ENCODE results near the gene FCRLB.

Gene FCRLB

GRCh38 chr1:161702250-161702649 is 19.1 kb upstream of the FCRLB start:
- no peaks in the 10 kb centered on the region for H3K36me3 ChIP-seq (ENCODE audit: insufficient read depth, low read length)
- no peaks in the 10 kb centered on the region for H3K9me3 ChIP-seq (ENCODE audit: low read length)
- no peaks in the 10 kb centered on the region for H3K27me3 ChIP-seq (ENCODE audit: insufficient read depth, low read length)
- H2AFZ ChIP-seq (ENCODE audit: low read depth, low read length), result no peak overlapping the region
- no peaks in the 10 kb centered on the region for H3K4me1 ChIP-seq (ENCODE audit: insufficient read depth, low read length)
- H3K4me3 ChIP-seq (ENCODE audit: low read length), result no peak overlapping the region

- no peaks in the 10 kb centered on the region for H3K36me3 ChIP-seq (ENCODE audit: insufficient read depth, low read length)
- H3K9me3 ChIP-seq (ENCODE audit: low read length), result no peaks in the 10 kb centered on the region
- no peak overlapping the region for H3K4me3 ChIP-seq (ENCODE audit: low read length)
- H3K4me1 ChIP-seq (ENCODE audit: insufficient read depth, low read length), result no peaks in the 10 kb centered on the region
- H3K27me3 ChIP-seq (ENCODE audit: insufficient read depth, low read length), result peaks cover 4% of the 10 kb centered on the region
- no peak overlapping the region for H2AFZ ChIP-seq (ENCODE audit: low read depth, low read length)
Measured at GRCh38 chr1:161705537-161705936, 15.8 kb upstream of the FCRLB start.

- H3K27me3 ChIP-seq (ENCODE audit: insufficient read depth, low read length), result peaks cover 9% of the 10 kb centered on the region
- H3K9me3 ChIP-seq (ENCODE audit: low read length), result no peaks in the 10 kb centered on the region
- no peaks in the 10 kb centered on the region for H3K4me1 ChIP-seq (ENCODE audit: insufficient read depth, low read length)
Measured at GRCh38 chr1:161706113-161706481, 15.2 kb upstream of the FCRLB start.

GRCh38 chr1:161706482-161707347 is 14.6 kb upstream of the FCRLB start, which contains the start of gene FCRLA:
Gene FCRLA, plus strand, starts transcription at chr1:161707229. Its CDS starts 36 bp downstream, at chr1:161707265.
- Histone ChIP-seq H3K4me3 (ENCODE audit: low read length) (no peak within 1 kb of the TSS), H3K4me1 (ENCODE audit: insufficient read depth, low read length) (no peaks in the 10 kb centered on the region), H3K9me3 (ENCODE audit: low read length) (no peaks in the 10 kb centered on the region), H2AFZ (ENCODE audit: low read depth, low read length) (no peak within 1 kb of the TSS), H3K36me3 (ENCODE audit: insufficient read depth, low read length) (no peaks in the 10 kb centered on the region), H3K27me3 (ENCODE audit: insufficient read depth, low read length) (peaks cover 14% of the 10 kb centered on the region)

More at GRCh38 chr1:161706113-161706481, 15.2 kb upstream of the FCRLB start:
- Histone ChIP-seq H3K4me3 (ENCODE audit: low read length) (no peak overlapping the region), H2AFZ (ENCODE audit: low read depth, low read length) (no peak overlapping the region), H3K36me3 (ENCODE audit: insufficient read depth, low read length) (no peaks in the 10 kb centered on the region)

GRCh38 chr1:161707503-161707902 is 13.8 kb upstream of the FCRLB start:
- Histone ChIP-seq H3K36me3 (ENCODE audit: insufficient read depth, low read length) (no peaks in the 10 kb centered on the region), H3K27me3 (ENCODE audit: insufficient read depth, low read length) (peaks cover 22% of the 10 kb centered on the region), H3K4me3 (ENCODE audit: low read length) (no peak overlapping the region), H2AFZ (ENCODE audit: low read depth, low read length) (no peak overlapping the region), H3K9me3 (ENCODE audit: low read length) (no peaks in the 10 kb centered on the region), H3K4me1 (ENCODE audit: insufficient read depth, low read length) (no peaks in the 10 kb centered on the region)

- Histone ChIP-seq H2AFZ (ENCODE audit: low read depth, low read length) (no peak overlapping the region), H3K27me3 (ENCODE audit: insufficient read depth, low read length) (peaks cover 22% of the 10 kb centered on the region), H3K4me3 (ENCODE audit: low read length) (no peak overlapping the region), H3K9me3 (ENCODE audit: low read length) (no peaks in the 10 kb centered on the region), H3K36me3 (ENCODE audit: insufficient read depth, low read length) (no peaks in the 10 kb centered on the region), H3K4me1 (ENCODE audit: insufficient read depth, low read length) (no peaks in the 10 kb centered on the region)
Measured at GRCh38 chr1:161709373-161709772, 12.0 kb upstream of the FCRLB start.

- no peaks in the 10 kb centered on the region for H3K9me3 ChIP-seq (ENCODE audit: low read length)
- no peaks in the 10 kb centered on the region for H3K4me1 ChIP-seq (ENCODE audit: insufficient read depth, low read length)
- H3K27me3 ChIP-seq (ENCODE audit: insufficient read depth, low read length), result peaks cover 22% of the 10 kb centered on the region
- H3K4me3 ChIP-seq (ENCODE audit: low read length), result no peak overlapping the region
- no peaks in the 10 kb centered on the region for H3K36me3 ChIP-seq (ENCODE audit: insufficient read depth, low read length)
- H2AFZ ChIP-seq (ENCODE audit: low read depth, low read length), result no peak overlapping the region
Measured at GRCh38 chr1:161710560-161710959, 10.8 kb upstream of the FCRLB start.

- Histone ChIP-seq H3K36me3 (ENCODE audit: insufficient read depth, low read length) (no peaks in the 10 kb centered on the region), H2AFZ (ENCODE audit: low read depth, low read length) (no peak overlapping the region), H3K4me3 (ENCODE audit: low read length) (no peak overlapping the region), H3K4me1 (ENCODE audit: insufficient read depth, low read length) (no peaks in the 10 kb centered on the region), H3K9me3 (ENCODE audit: low read length) (no peaks in the 10 kb centered on the region), H3K27me3 (ENCODE audit: insufficient read depth, low read length) (peaks cover 22% of the 10 kb centered on the region)
Measured at GRCh38 chr1:161718559-161719324, 2.6 kb upstream of the FCRLB start.

DNA sequence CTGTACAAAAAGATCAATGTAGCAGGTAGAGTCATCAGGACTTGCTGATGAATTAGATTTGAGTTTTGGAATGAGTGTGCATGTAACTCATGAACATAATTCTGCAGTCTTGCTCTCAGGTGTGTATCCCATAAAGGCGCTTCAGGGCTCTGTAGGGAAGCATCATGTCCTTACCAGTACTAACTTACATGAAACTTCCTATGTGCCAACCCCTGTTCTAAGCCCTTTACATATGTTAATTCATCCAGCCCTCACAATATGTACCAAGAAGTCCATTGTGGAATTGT is 2.1 kb upstream of the FCRLB start:
- H3K9me3 ChIP-seq (ENCODE audit: low read length), result no peaks in the 10 kb centered on the region
- no peaks in the 10 kb centered on the region for H3K36me3 ChIP-seq (ENCODE audit: insufficient read depth, low read length)
- no peaks in the 10 kb centered on the region for H3K4me1 ChIP-seq (ENCODE audit: insufficient read depth, low read length)
- H2AFZ ChIP-seq (ENCODE audit: low read depth, low read length), result no peak overlapping the region
- peaks cover 22% of the 10 kb centered on the region for H3K27me3 ChIP-seq (ENCODE audit: insufficient read depth, low read length)
- no peak overlapping the region for H3K4me3 ChIP-seq (ENCODE audit: low read length)

- Histone ChIP-seq H3K4me3 (ENCODE audit: low read length) (no peak overlapping the region), H3K36me3 (ENCODE audit: insufficient read depth, low read length) (no peaks in the 10 kb centered on the region), H3K9me3 (ENCODE audit: low read length) (no peaks in the 10 kb centered on the region), H3K27me3 (ENCODE audit: insufficient read depth, low read length) (peaks cover 30% of the 10 kb centered on the region), H3K4me1 (ENCODE audit: insufficient read depth, low read length) (peaks cover under 1% of the 10 kb centered on the region), H2AFZ (ENCODE audit: low read depth, low read length) (no peak overlapping the region)
Measured at GRCh38 chr1:161720422-161720821, 922 bp upstream of the FCRLB start.

DNA sequence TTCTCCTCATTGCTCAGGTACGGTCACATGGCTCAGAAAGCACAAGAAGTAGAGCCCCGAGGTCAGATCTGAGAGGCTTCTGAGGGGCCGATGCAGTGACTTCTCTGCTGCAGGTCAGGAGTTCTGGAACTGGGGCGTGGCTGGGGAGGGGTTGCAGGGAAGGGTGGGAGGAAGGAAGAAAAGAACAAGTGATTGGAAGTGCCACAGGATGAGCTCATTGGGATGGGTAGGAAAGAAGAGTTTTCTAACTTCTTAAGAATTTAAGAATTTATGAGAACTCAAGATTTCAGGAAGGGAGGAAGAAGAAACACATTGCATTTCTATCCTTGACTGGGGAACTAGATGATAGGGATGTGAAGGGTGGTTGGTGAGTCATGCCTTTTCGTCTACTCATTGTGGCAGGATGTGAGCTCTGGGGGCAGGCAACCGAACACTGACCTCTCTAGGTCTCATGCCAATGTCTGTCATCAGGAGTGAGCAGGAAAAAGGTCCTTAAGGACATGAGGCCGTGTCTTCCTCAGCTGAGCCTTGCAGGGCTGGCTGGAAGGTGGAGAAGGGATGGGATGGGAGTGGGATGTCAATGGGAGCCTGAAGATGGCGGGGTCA is 497 bp downstream of the FCRLB start:
- Histone ChIP-seq H3K9me3 (ENCODE audit: low read length) (no peaks in the 10 kb centered on the region), H2AFZ (ENCODE audit: low read depth, low read length) (no peak overlapping the region), H3K27me3 (ENCODE audit: insufficient read depth, low read length) (peaks cover 30% of the 10 kb centered on the region)

GRCh38 chr1:161722406-161722805 is 1.1 kb downstream of the FCRLB start:
- no peak overlapping the region for H3K4me3 ChIP-seq (ENCODE audit: low read length)
- peaks cover 5% of the 10 kb centered on the region for H3K4me1 ChIP-seq (ENCODE audit: insufficient read depth, low read length)
- no peak overlapping the region for H2AFZ ChIP-seq (ENCODE audit: low read depth, low read length)
- H3K27me3 ChIP-seq (ENCODE audit: insufficient read depth, low read length), result peaks cover 30% of the 10 kb centered on the region
- no peaks in the 10 kb centered on the region for H3K36me3 ChIP-seq (ENCODE audit: insufficient read depth, low read length)
- H3K9me3 ChIP-seq (ENCODE audit: low read length), result no peaks in the 10 kb centered on the region

More for the DNA sequence above, 497 bp downstream of the FCRLB start:
- H3K4me1 ChIP-seq (ENCODE audit: insufficient read depth, low read length), result peaks cover 5% of the 10 kb centered on the region
- no peak overlapping the region for H3K4me3 ChIP-seq (ENCODE audit: low read length)
- H3K36me3 ChIP-seq (ENCODE audit: insufficient read depth, low read length), result no peaks in the 10 kb centered on the region

- no peaks in the 10 kb centered on the region for H3K9me3 ChIP-seq (ENCODE audit: low read length)
- no peaks in the 10 kb centered on the region for H3K36me3 ChIP-seq (ENCODE audit: insufficient read depth, low read length)
- H3K4me1 ChIP-seq (ENCODE audit: insufficient read depth, low read length), result peaks cover 5% of the 10 kb centered on the region
- H3K27me3 ChIP-seq (ENCODE audit: insufficient read depth, low read length), result peaks cover 32% of the 10 kb centered on the region
- H2AFZ ChIP-seq (ENCODE audit: low read depth, low read length), result no peak overlapping the region
- H3K4me3 ChIP-seq (ENCODE audit: low read length), result no peak overlapping the region
Measured at GRCh38 chr1:161723459-161724141, 2.3 kb downstream of the FCRLB start.

All from neuron (in vitro differentiated cells).